GM12878 (cell line): Measurements from ENCODE around the gene IREB2. TPM values are rescaled to one million over a fixed set of nuclear protein-coding genes. Genes with fewer than 3 reads are reported as not detected.

Source experiments
- ATAC-seq: fragments of 200-7000 bp; cut with Tn5 transposase; 3 replicates; pipeline ENCODE4 v1.9.1; 2020; ENCODE audit warnings: mild to moderate bottlenecking, moderate library complexity
- BruUV-seq: library from RNA; stranded (reverse); fragments of 400-500 nt; replicated peaks from 2 replicates; lab custom pipeline; 2021; lab: Mats Ljungman, UMichigan
- CTCF ChIA-PET: fragments of 300-600 bp; sonication (Branson Sonifier 250); formaldehyde crosslinking; extraction: SDS; loops from one replicate; lab custom pipeline; 2021; ENCODE audit warnings: inconsistent platforms; lab: Yijun Ruan, JAX
- POLR2A ChIA-PET: fragments of 350-600 bp; formaldehyde crosslinking; extraction: SDS; loops from one replicate; lab custom pipeline; 2021; ENCODE audit warnings: inconsistent platforms; lab: Charles Lee
- RAD21 ChIA-PET: fragments of 300-600 bp; sonication (Branson Sonifier 250); formaldehyde crosslinking; loops from one replicate; lab custom pipeline; 2023; ENCODE audit warnings: antibody characterized with exemption; ENCODE audit not compliant: unreplicated experiment; lab: Charles Lee
- SMC1A ChIA-PET: fragments of 300-600 bp; sonication (Branson Sonifier 250); formaldehyde crosslinking; loops from one replicate; lab custom pipeline; 2023; ENCODE audit not compliant: unreplicated experiment, uncharacterized antibody; lab: Charles Lee
- DNase-seq: peaks from one replicate; pipeline ENCODE4 v3.0.0-alpha.2; 2011; ENCODE audit warnings: low read depth, low spot score
- FAIRE-seq: peaks from 3 replicates; lab custom pipeline; 2011; peaks lifted over from hg19 to GRCh38; lab: Jason Lieb, UNC
- H2AFZ ChIP-seq: 2 replicates; pipeline ENCODE4 v1.6.0; 2011; ENCODE audit warnings: low read depth, low read length, control low read depth; ENCODE audit not compliant: control insufficient read depth
- H3K27ac ChIP-seq: 2 replicates; pipeline ENCODE4 v1.5.1; 2011; ENCODE audit warnings: control low read depth; ENCODE audit not compliant: control insufficient read depth, insufficient read depth
- H3K27me3 ChIP-seq, 2 experiments: replicated peaks in 1 of 2; 2 replicates each; pipeline versions ENCODE4 v1.6.0 to v1.6.1; 2011; ENCODE audit warnings: low read length in 1 of 2; ENCODE audit not compliant: control insufficient read depth in 2 of 2, insufficient read depth in 2 of 2
- H3K36me3 ChIP-seq, 2 experiments: 2 replicates each; pipeline ENCODE4 v1.5.1; 2011; ENCODE audit warnings: low read length in 1 of 2; ENCODE audit not compliant: control insufficient read depth in 2 of 2, insufficient read depth in 2 of 2
- H3K4me1 ChIP-seq: 2 replicates; pipeline ENCODE4 v1.6.1; 2011; ENCODE audit warnings: mild to moderate bottlenecking, low read length, moderate library complexity, mixed read lengths; ENCODE audit not compliant: control insufficient read depth, insufficient read depth
- H3K4me2 ChIP-seq: 2 replicates; pipeline ENCODE4 v1.6.0; 2011; ENCODE audit warnings: control low read depth; ENCODE audit not compliant: control insufficient read depth, insufficient read depth
- H3K4me3 ChIP-seq: fragments of 200-600 bp; sonication (generic); 2 replicates; pipeline ENCODE4 v1.5.1; 2016
- H3K79me2 ChIP-seq: 2 replicates; pipeline ENCODE4 v1.6.0; 2011; ENCODE audit warnings: low read length; ENCODE audit not compliant: control insufficient read depth, insufficient read depth
- H3K9ac ChIP-seq: 2 replicates; pipeline ENCODE4 v1.8.0; 2011; ENCODE audit warnings: low read length, control low read depth, mixed read lengths; ENCODE audit not compliant: control insufficient read depth, insufficient read depth
- H3K9me3 ChIP-seq: replicated peaks from 3 replicates; pipeline ENCODE4 v1.5.1; 2011; ENCODE audit warnings: mild to moderate bottlenecking, low read length; ENCODE audit not compliant: control insufficient read depth, insufficient read depth
- H4K20me1 ChIP-seq: 2 replicates; pipeline ENCODE4 v1.6.0; 2011; ENCODE audit not compliant: control insufficient read depth, insufficient read depth
- BMI1 ChIP-seq: fragments of 450-650 bp; IDR thresholded peaks from 2 replicates; pipeline ENCODE4 v1.6.1; 2016; ENCODE audit warnings: mild to moderate bottlenecking, moderate library complexity, borderline replicate concordance
- EED ChIP-seq: sonication (generic); IDR thresholded peaks from 2 replicates; pipeline ENCODE4 v1.6.1; 2016; ENCODE audit warnings: antibody characterized with exemption, low read depth
- EP300 ChIP-seq, 2 experiments: fragments of 150-350 bp in 1 of 2; IDR thresholded peaks; 2 replicates each; pipeline ENCODE4 v1.6.1; 2011 to 2012; ENCODE audit warnings: low read depth in 2 of 2, low read length in 2 of 2, borderline replicate concordance in 1 of 2, improper control_type of control experiment in 1 of 2, inconsistent platforms in 1 of 2; ENCODE audit not compliant: control insufficient read depth in 1 of 2
- ESRRA ChIP-seq: IDR thresholded peaks from 2 replicates; pipeline ENCODE4 v1.6.1; 2012; ENCODE audit warnings: mild to moderate bottlenecking, low read length, improper control_type of control experiment
- HCFC1 ChIP-seq: fragments of 150-350 bp; IDR thresholded peaks from 2 replicates; pipeline ENCODE4 v1.6.1; 2014; ENCODE audit warnings: low read length
- HDAC6 ChIP-seq: fragments of 200-600 bp; sonication (generic); IDR thresholded peaks from one replicate; pipeline ENCODE4 v1.8.0; 2017; ENCODE audit warnings: antibody characterized with exemption; ENCODE audit not compliant: unreplicated experiment
- JUND ChIP-seq: IDR thresholded peaks from 2 replicates; pipeline ENCODE4 v1.6.1; 2012; ENCODE audit warnings: low read depth, mild to moderate bottlenecking, low read length, improper control_type of control experiment, moderate library complexity
- MTA2 ChIP-seq: fragments of 450-650 bp; IDR thresholded peaks from 2 replicates; pipeline ENCODE4 v1.6.1; 2016; ENCODE audit warnings: low read depth, mild to moderate bottlenecking, moderate library complexity
- MYB ChIP-seq: fragments of 150-350 bp; IDR thresholded peaks from 2 replicates; pipeline ENCODE4 v1.6.1; 2014; ENCODE audit warnings: mild to moderate bottlenecking, low read depth, low read length, borderline replicate concordance
- NRF1 ChIP-seq: conservative IDR thresholded peaks from 2 replicates; pipeline ENCODE4 v1.6.1; 2011; ENCODE audit warnings: mild to moderate bottlenecking, low read depth, low read length, improper control_type of control experiment
- PAX5 ChIP-seq: IDR thresholded peaks from 2 replicates; pipeline ENCODE4 v1.6.1; 2011; ENCODE audit warnings: low read depth, low read length, borderline replicate concordance
- SREBF1 ChIP-seq: IDR thresholded peaks from 2 replicates; pipeline ENCODE4 v1.6.1; 2012; ENCODE audit warnings: mild to moderate bottlenecking, low read length
- TAF1 ChIP-seq: IDR thresholded peaks from 2 replicates; pipeline ENCODE4 v1.6.1; 2011; ENCODE audit warnings: mild to moderate bottlenecking, low read depth, low read length, borderline replicate concordance
- WGBS: methylation state at CpG from one replicate; pipeline ENCODE4 v1.1.6; 2016; ENCODE audit warnings: low lambda C conversion rate; ENCODE audit not compliant: insufficient replicate concordance, insufficient coverage; ENCODE audit errors: missing lambda C conversion rate; 5-methylcytosine and 5-hydroxymethylcytosine counted together
- in situ Hi-C: fragments of 300-500 bp; cut with MboI; formaldehyde crosslinking; loops from 9 replicates; pipeline ENCODE4 v1.14.3; 2018; ENCODE audit warnings: mixed read lengths
- intact Hi-C: fragments of 100-400 bp; cut with micrococcal nuclease; formaldehyde crosslinking; loops from one replicate; pipeline ENCODE4 v1.14.2; 2022; ENCODE audit not compliant: unreplicated experiment
- polyA plus RNA-seq, 11 experiments: library from polyadenylated mRNA; depleted of rRNA in 4 of 11; unstranded in 6 of 11; stranded (reverse) in 5 of 11; fragments of >200 nt; fragmentation: Nextera tagmentation in 4 of 11; fragmentation: Illumina TruSeq in 1 of 11; extraction: Ambion mirVana in 4 of 11; extraction: Trizol in 1 of 11; gene quantifications; 1 replicate in 1 of 11; 2 replicates in 10 of 11; pipeline versions ENCODE4 v1.2.1 to v1.2.3, GENCODE V29; 2011 to 2016; ENCODE audit warnings: inconsistent platforms in 2 of 11, missing spikeins in 2 of 11, low read depth in 1 of 11
- total RNA-seq, 4 experiments: library from RNA; depleted of rRNA in 3 of 4; stranded (reverse); fragments of >200 nt in 3 of 4; fragmentation: Illumina TruSeq in 1 of 4; extraction: Trizol in 1 of 4; gene quantifications; 2 replicates each; pipeline versions ENCODE4 v1.2.1 to v1.2.3, GENCODE V29; 2013 to 2021
- TF ChIP-seq, protein P1 (sequence below): fragments of 450-650 bp; IDR thresholded peaks from 2 replicates; pipeline ENCODE4 v1.6.1; 2016; ENCODE audit warnings: mild to moderate bottlenecking, moderate library complexity, borderline replicate concordance

The IREB2 gene
- total and polyA plus RNA-seq, 10 of the 15 experiments (the other 5 are each of a cell fraction or from before 2014, with no cell fraction given): 13.0 to 52.4 (median 24.4) TPM

DNA sequence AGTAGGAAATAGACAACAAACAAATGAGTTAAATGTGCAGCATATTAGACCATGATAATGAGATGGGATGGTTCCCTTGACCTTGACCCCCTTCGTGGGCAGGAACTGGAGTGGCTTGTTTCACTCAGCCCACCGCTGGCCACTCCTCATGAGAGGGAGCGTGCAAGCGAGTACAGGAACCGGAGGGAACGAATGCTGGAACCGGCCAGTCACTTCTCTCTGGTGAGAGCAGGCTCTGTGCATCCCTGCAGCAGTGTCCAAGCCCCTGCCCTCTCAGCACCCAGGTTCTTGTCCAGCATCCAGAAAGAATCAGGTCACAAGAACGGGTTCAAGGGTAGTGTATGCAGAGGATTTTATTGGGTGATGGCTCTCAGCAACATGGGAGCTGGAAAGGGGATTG, 17.2 kb upstream of the IREB2 start (continued):
- TF ChIP-seq JUND: no peak
- TF ChIP-seq HDAC6: no peak
- no peak for TF ChIP-seq NRF1
- no peak for TF ChIP-seq EP300 (IDR thresholded peaks at IDR 0.05; ENCODE audit: borderline replicate concordance in 1 of 2, control insufficient read depth in 1 of 2, low read depth in 2 of 2, low read length in 2 of 2)
- no peak for TF ChIP-seq HCFC1

DNA sequence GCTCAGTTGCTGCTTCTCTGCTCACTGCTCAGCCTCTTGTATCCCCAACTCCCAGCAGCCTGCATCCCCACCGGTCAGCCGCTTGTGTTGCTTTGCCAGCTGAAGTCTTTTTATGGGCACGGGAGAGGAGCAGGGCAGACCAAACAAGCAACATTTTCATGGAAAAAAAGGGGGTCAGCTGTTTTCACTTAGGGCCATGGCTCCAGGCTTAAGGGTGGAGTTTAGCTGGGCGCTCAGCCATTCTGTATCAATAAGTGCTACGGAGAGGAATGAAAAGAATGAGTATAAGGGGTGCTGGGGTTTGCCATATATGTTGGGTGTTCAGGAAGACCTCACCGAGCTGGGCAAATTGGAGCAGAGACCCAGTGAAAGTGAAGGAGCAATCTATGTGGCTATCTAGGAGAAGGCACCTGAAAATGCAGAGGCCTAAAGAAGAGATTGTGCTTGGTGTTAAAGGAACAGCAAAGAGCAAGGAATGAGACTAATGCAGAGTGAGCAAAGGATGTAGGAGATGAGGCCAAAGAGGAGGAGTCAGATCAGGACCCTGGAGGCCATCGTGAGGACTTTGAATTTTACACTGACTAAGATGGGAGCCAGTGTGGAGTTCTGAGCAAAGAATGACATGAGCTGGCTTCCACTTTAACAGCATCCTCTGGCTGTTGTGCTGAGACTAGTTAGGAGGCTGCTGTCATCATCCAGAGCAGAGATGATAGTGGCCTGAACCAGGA, 16.6 kb upstream of the IREB2 start:
- no peak for TF ChIP-seq MYB
- TF ChIP-seq BMI1: no peak
- no peak for TF ChIP-seq SREBF1
- no peak for TF ChIP-seq PAX5
- TF ChIP-seq TAF1: no peak
- TF ChIP-seq, protein P1, sequence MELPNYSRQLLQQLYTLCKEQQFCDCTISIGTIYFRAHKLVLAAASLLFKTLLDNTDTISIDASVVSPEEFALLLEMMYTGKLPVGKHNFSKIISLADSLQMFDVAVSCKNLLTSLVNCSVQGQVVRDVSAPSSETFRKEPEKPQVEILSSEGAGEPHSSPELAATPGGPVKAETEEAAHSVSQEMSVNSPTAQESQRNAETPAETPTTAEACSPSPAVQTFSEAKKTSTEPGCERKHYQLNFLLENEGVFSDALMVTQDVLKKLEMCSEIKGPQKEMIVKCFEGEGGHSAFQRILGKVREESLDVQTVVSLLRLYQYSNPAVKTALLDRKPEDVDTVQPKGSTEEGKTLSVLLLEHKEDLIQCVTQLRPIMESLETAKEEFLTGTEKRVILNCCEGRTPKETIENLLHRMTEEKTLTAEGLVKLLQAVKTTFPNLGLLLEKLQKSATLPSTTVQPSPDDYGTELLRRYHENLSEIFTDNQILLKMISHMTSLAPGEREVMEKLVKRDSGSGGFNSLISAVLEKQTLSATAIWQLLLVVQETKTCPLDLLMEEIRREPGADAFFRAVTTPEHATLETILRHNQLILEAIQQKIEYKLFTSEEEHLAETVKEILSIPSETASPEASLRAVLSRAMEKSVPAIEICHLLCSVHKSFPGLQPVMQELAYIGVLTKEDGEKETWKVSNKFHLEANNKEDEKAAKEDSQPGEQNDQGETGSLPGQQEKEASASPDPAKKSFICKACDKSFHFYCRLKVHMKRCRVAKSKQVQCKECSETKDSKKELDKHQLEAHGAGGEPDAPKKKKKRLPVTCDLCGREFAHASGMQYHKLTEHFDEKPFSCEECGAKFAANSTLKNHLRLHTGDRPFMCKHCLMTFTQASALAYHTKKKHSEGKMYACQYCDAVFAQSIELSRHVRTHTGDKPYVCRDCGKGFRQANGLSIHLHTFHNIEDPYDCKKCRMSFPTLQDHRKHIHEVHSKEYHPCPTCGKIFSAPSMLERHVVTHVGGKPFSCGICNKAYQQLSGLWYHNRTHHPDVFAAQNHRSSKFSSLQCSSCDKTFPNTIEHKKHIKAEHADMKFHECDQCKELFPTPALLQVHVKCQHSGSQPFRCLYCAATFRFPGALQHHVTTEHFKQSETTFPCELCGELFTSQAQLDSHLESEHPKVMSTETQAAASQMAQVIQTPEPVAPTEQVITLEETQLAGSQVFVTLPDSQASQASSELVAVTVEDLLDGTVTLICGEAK: no peak
- TF ChIP-seq EED: no peak
- no peak for TF ChIP-seq ESRRA
- no peak for TF ChIP-seq MTA2
- TF ChIP-seq, all 136 proteins: peak for 0
- Histone ChIP-seq H3K79me2 (no peaks in the 10 kb centered on the region), H3K27ac (no peak overlapping the region), H4K20me1 (no peaks in the 10 kb centered on the region), H3K4me3 (no peak overlapping the region), H2AFZ (no peak overlapping the region), H3K4me1 (no peaks in the 10 kb centered on the region), H3K9me3 (no peaks in the 10 kb centered on the region), H3K27me3 (no peaks in the 10 kb centered on the region), H3K4me2 (no peak overlapping the region), H3K9ac (no peak overlapping the region), H3K36me3 (no peaks in the 10 kb centered on the region)
- POLR2A ChIA-PET: no interaction called here
- ATAC-seq (no peak), DNase-seq (no peak), FAIRE-seq (no peak)
- no TSS peak for BruUV-seq
- RAD21 ChIA-PET: interaction anchor here (2.0 to 2.3 kb wide), 3 partner anchors 16 to 112 kb away, joined by 6 to 8 read pairs (median 8); partner anchors contain the start of gene IREB2
- in situ Hi-C loops: no loop called here
- SMC1A ChIA-PET: interaction anchor here (0.6 to 4.4 kb wide), 4 partner anchors 22 to 195 kb away, joined by 3 to 31 read pairs (median 8); no protein-coding TSS in a partner anchor
- WGBS: 9% methylated on average over 7 of the region's 7 CpGs
- CTCF ChIA-PET: interaction anchor here (1.3 to 10.6 kb wide), 7 partner anchors 10 to 308 kb away, joined by 3 to 175 read pairs (median 11); partner anchors contain the start of gene IREB2
- intact Hi-C loops: loop anchor here (5.0 kb wide), 1 partner anchor 309 kb away; no protein-coding TSS in a partner anchor
